Stimulated activated CD8-positive, alpha-beta memory T cell treated with anti-CD3 and anti-CD28 coated beads, Interleukin-4, amount 100 ng/mL, for 1 hour (primary cell): Measurements from ENCODE around the gene EFNA2.
A peak's percentile ranks its signal among the peaks of the same experiment; 100 is the strongest.

Experiments used
- DNase-seq, 2 donors: peaks; one replicate each; pipeline ENCODE4 v3.0.0-alpha.2; 2020; ENCODE audit warnings: low read depth in 2 of 2, low spot score in 1 of 2

EFNA2 gene

DNA sequence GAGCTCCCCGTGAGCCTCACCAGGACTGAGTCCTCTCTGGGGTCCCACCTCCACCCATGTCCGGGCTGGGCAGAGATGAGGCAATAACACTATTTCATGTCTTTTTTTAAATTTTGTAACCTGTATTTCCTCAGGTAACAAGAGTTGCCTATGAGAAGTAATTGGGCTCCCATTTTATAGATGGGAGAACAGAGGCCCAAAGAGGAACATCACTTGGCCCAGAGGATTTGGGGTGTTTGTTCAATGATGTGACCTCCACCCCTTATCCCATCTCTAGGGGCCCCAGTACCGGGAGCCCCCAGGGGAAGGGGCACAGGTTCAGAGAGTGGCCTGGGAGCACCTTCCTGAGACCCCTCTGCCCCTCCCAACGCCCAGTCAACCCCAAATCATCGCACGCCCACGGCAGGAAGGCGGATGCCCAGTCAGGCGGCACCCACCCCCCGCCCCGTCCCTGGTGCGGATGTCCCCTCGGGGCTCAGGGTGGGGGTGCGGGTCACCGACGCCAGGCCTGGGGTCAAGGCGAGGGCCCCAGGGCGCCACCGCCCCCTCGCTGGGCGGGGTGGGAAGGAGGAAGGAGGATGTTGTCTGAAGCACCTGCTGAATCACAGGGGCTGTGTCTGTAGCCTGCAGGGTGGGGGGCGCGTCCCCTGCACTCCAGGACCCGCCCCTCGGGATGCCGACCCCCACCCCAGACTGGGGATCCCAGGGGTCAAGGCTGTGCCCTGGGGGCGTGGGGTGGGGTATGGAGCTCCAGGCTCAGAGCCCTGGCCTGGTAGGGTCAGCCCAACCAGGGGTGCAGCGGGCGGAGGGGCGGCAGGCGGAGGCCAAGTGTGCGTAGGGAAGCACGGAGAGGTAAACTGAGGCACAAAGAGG lies 25.6 kb upstream of the EFNA2 start:
- DNase-seq = no peak

DNA sequence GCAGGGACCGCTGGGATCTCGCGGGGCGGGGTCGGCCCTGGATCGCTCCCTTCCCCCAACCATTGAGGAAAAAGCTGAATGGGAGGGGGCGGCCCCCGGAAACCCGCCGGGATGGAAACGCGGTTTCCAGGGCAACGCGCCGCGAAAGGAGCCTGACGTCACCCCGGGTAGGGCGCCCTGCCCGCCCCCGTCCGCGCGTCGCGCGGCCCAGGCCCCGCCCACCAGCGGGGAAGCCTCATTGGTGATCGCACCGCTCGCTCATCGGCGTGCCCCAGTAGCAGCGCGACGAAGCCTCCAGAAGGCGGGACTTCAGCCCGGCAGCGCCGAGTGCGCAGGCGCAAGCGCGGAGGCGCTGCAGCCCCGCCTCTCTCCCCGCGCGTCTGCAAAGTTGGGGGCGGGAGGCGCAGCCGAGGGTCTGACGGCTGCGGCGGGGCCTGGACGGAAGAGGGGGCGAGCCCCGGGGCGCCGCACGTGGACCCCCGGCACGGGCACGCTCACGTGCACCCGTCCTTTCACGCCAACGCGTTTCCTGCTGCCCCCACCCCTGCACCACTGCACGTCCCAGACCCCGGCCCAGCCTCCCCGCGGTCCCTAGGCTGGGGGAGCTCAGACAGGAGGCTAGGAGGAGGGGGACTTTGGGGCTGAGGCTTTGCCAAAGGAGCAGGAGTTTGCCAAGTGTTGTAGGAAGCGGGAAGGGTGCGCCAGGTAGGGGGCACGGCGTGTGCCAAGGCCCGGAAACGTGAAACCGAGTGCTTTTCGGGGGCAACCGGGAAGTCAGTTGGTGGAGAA lies 24.7 kb upstream of the EFNA2 start:
- peak; percentile 87 to 95 for DNase-seq

DNA sequence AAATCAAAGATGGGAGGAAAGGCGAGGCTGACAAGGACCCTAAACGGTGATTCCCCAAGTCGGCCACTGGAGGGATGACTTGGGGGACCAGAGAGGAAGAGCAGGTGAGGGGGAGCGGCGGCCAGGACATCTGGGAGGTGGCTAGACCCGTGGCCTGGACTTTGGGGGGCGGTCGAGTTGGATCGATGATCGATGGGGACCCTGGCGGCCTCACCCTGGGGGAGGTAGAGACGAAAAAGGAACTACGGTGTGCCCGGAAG lies 24.2 kb upstream of the EFNA2 start:
- DNase-seq = no peak

DNA sequence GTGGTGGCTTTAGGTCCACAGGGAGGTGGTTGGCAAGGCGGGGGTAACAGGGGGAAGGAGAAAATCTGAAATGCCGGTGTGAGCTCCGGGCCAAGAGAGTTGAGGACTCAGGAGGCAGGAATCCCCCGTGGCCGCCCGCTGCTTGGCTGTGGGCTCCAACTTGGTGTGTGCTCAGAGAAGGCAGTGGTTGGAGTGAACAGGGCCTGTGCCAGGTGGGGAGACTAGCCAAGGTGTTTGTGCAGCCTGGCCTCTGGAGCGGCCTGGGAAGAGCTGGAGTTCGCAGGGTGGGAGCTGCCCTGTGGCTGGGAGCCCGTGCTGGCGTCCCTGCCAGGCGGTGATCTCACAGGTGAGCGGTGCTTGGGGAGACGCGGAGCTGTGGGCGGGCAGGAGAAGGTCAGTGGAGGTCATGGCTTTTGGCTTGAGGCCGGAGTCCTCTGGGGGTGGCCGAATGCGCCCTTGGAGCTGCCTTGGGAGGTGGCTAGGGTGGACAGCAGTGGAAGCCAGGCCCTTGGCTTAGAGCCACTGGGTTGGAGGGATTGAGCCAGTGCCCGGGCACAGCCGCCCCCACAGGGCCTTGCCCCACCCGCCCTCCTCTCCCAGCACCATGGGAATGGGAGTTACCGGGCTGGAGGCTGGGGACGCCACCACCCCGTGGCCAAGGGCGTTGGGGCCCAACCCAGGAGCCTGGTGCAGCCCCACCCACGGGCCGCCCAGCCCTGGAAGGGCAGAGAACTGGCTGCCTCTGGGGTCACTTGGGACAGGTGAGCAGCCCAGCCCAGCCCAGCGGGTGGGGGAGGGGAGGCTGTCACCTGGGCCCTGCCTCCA lies 23.7 kb upstream of the EFNA2 start:
- DNase-seq = no peak

DNA sequence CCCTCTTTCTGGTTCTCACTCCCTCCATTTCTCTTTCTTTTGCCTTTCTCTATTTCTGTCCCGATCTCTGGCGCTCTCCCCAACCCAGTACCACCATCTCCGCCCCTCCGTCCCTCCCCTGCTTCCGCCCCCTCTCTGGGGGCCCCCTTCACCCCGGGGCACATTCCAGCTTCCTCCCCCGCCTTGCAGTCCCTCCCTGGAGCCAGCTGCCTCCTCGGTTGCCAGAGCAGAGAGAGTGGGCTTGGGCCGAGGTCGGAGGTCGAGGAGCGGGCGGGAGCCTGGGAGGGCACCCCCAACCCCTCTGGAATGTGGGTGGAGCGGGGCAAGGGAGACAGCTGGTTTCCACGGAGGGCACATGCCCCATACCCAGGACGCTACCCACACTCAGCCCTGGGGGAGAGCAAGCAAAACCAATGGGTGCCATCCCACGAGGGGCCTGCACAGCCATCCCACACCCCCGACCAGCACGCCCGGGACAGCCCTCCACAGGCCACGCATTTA lies 23.0 kb upstream of the EFNA2 start:
- no peak for DNase-seq

DNA sequence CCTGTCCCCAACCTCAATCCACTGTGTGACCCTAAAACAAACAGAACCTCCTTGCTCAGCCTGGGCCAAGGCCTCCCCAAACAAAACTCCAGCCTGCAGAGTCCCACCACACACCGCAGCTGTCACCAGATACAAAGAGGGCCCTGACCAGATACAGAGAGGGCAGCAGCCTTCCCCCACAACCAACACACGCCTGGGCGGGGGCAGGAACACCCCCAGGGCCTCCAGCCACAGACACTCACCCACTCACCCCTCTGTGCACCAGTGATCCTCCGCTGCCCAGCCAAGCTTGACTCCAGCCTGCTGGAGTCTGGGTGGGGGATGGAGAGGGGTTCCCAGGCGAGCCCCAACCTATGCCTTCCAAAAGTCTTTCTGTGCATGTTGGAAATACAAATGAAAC lies 22.5 kb upstream of the EFNA2 start:
- no peak for DNase-seq

DNA sequence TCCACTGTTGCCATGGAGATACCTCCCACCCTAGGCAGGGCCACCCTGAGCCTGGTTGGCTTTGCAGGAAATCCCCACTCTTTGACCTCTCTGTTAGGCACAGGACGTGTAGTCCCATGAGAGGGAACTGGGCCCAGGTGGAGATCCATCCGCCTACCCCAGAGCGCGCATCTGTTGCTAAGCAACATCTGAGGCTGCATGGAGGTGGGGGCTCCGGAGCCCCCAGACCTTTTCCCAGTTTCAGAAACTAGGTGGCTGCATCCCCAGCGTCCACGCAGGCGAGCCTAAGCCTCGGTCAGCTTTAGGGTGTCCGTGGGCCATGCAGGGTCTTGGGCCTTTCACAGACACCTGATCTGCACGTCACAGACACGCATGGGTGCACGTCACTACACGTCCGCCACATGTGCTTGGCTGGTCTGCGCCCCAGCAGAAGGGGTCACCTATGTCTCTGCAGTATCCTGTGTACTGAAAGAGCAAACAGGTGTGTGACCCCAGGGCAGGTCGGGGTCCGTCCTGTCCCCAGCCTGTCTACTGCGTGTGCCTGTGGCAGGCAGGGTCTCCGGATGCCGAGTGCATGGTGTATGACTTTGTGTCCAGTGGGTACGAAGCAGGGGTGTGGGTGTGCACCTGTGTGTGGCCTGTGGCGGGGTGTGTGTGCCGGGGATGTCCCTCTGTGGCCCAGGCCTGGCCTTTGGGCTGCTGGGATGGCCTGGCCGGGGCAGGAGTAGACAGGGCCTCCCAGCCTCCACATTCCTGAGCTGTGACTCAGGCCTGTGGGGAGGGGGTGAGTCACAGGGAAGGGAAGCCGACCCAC lies 20.7 kb upstream of the EFNA2 start:
- no peak for DNase-seq

DNA sequence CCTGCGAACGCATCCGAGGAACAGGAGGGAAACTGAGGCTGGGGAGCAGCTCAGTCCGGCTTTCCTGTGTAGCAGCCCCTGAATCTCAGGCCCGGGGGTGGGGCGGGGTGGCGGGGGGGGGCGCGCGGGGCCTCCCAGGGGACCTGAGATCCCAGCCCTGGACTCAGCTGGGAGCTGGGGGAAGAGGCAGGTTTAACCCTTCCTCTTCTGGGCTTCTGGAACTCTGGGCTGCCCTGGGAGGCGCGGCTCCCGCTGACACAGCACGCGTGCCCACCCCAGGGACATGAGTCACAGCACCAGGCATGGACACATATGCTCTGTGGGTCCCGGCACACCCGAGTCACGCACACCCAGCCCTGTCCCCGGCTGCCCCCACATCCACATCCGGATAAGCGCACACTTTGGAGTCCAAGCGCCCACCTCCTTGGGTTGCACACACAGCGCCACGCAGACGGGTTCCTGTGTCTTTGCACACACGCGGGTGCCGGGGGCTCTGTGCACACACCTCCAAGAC lies 20.0 kb upstream of the EFNA2 start:
- DNase-seq = no peak

DNA sequence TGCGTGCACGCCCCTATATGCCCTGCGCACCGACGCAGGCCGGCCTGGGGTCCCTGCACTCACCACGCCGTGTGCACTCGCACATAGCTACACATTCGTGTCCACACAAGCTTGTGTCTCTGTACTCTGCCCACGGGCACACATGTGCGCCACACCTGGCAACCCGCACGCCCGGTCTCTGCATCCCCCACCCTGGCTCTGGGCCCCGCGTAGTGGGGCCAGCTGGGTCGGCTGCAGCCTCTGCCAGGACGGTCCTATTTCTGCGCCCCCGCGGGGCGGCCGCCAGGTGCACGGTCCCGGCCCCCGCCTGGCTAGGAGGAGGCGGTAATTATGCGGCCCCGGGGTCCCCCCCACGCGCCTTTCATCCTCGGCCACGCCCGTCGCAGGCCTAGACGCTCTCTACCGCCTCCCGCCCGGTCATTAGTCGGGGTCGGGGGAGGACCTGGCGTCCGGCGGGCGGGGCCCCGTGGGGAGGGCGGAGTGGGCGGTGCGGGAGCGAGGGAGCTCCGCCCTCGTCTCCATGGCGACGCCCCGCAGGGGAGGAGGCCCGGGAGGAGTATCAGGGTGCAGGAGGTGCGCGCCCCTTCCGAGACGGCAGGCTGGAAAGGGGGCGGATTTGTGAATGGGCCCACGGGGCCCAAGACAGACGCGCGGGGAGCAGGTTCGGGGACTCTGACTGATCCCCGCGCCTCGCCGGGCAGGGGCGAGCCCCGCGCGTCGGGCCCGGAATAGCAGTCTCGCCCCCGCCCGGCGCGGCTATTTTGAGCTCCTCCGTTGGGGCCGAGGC lies 19.4 kb upstream of the EFNA2 start:
- DNase-seq = peak in 1 of 2 donors; percentile 62

DNA sequence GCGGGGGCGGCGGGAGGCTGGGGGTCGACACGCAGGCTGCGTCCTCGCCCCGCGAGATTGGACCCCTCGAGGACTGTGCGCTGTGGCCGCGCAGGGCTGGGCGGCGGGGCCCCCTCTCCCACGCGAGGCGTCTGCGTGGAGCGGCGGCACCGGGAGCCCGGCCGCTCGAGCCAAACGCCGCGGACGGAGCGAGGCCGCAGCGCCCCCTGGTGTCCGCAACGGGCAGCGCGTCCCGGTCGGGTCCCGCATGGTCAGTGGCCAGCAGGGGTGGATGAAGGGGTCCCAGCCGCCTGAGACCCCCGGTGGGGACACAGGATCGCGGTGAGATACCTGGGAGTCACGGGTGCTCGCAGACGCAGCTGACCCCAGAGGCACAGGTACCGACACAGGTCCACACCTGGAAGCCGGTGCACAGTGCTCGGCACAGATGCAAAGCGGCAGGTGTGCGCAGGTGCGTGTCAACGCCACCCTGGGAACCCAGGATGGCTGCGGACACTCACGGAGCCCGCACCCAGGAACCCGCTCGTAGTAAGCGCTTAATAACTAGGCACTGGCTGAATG lies 18.7 kb upstream of the EFNA2 start:
- no peak for DNase-seq

DNA sequence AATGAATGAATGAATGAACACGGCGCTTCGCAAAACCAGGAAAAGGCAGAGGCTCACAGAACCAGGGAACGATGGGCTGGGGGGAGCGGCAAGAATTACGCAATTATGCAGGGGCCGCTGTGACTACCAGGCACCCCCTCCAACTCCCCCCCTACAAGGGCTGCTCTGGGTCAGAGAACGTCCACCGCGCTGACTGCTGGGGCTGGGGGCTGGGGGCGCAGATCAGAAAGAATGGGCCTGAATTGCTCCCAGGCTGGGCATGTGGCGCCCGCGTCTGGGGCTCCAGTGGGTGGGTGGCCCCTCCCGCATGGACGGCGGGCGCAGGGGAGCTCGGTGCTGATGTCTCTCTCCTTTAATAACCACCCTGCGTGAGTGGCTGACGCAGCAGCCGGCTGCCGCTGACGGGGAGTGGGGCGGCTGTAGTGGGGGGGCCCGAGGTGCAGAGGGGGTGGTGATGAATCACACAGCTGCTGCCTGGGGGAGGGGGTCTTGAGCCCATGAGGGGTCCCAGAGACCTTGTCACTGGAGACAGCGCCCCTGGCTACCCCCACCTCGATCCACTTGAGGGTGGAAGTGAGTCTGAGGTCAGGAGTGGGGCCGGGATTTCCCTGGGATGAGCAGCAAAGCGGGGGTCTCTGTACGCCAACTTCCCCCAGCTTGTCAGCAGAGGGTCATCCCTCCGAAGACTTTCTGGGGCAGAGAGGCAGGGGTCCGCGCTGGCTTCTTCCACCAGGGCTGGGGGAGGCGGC lies 18.0 kb upstream of the EFNA2 start:
- no peak for DNase-seq

DNA sequence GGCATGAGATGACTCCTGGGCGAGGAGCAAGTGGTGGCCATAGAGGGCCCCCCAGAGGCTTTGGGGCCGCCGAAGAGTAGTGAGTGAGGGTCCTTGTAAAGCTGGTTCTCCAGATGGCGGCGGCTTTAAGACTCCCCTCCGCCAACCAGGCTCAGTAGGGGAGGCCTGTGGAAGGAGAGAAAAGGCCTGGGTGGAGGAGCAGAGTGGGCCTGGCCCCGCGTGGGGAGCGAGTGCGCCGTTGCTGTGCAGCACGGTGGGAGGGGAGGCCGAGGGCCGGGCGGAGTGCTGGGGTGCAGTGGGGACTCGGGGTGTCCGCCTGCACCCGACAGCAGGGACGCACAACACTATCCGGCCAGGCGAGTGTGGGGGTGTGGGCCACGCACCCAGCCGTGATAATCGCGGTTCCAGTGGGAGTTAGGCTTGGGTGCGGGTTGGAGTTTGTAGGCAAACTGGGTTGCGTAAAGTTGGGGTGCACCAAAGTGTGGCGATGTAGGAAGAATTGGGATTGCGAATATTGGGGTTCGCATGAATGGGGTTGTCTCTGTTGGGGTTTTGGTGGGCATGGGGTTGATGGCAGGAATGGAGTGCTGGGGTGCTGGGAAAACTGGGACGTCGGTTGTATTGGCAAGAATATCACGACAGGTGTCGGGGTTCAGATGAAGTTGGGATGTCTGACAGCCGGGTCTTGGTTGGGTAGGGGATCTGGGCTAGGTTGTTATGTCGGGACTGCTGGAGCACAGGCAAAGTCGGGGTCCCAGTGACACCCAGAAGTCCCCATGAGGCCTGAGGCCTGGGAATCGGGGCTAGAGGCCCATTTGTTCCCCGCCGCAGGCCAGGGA lies 17.2 kb upstream of the EFNA2 start:
- DNase-seq = no peak

DNA sequence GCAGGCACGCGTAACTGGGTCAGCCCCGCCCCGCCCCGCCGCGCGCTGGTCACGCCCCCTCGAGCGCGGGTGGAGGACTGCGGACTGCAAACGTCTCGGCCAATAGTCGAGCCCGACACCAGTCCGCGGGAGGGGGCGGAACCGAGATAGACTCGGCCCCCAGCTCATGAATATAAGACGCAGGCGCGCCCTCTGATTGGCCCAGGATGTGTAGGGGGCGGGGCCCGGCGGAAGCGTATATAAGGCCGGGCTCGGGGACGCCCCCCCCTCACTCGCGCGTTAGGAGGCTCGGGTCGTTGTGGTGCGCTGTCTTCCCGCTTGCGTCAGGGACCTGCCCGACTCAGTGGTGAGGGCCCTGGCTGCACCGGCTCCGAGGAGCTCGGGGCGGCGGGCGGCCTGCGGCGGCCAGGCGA lies 16.6 kb upstream of the EFNA2 start, which contains the start of gene CIRBP:
CIRBP (plus strand) TSS at position 268 of the 413 bp plus-strand sequence. CDS start 1,602 bp downstream, outside the sequence.
- peak; percentile 98 to 99 for DNase-seq

DNA sequence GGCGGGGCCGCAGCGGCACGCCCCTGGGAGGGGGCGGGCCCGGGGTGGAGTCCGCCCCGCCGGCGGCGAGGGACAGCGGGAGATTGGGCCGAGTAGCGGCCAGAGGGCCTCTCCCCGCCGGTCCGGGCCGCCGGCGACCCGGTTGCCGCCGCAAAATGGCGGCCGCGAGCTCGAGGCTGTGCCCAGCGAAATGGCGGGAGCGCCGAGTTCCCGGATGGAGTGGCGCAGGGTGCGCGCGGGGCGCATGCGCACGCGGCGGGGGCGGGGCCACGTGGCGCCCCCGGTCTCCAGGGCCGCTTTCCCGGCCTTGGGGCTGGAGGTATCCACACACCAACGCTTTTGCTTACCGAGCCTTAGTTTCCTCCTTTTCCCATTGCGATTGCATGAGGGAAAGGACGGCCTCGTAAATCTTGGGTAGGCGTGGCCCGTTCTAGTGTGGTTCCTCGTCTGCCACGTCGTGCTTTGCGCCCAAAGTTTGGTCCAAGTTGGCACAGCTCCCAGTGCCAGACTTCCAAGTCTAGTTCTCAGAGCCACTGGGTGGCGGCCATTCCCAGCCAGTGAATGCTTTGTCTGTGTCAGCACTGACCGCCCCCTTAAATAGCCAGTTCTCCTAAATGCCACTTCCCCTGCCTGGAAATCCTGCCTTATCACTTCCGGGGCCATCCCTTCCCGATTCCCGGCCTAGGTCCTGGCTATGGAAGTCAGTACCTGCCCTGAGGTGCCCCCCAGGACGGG lies 16.0 kb upstream of the EFNA2 start:
- peak; percentile 74 to 82 for DNase-seq

DNA sequence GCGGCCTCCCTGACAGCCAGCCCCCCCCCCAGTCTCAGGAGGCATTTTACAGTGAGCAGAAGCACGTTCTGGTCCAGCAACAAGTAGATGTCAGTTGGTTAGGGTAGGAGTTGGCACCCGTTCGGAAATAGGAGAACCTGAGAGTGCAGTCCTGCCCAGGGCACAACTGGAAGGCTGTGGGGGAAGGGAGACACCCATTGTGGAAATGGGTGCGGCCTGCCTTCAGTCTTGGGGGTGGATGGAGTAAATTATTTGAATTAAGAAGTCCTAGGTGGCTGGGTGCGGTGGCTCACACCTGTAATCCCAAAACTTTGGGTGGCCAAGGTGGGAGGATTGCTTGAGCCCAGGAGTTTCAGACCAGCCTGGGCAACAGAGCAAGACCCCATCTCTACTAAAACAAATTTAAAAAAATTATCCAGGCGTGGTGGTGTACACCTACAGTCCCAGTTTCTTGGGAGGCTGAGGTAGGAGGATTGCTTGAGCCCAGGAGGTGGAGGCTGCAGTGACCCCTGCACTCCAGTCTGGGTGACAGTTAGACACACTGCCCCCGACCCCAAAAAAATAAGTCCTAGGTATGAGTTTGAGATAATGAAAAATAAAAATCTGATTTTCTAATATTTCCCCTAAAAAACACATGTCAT lies 15.3 kb upstream of the EFNA2 start:
- no peak for DNase-seq

DNA sequence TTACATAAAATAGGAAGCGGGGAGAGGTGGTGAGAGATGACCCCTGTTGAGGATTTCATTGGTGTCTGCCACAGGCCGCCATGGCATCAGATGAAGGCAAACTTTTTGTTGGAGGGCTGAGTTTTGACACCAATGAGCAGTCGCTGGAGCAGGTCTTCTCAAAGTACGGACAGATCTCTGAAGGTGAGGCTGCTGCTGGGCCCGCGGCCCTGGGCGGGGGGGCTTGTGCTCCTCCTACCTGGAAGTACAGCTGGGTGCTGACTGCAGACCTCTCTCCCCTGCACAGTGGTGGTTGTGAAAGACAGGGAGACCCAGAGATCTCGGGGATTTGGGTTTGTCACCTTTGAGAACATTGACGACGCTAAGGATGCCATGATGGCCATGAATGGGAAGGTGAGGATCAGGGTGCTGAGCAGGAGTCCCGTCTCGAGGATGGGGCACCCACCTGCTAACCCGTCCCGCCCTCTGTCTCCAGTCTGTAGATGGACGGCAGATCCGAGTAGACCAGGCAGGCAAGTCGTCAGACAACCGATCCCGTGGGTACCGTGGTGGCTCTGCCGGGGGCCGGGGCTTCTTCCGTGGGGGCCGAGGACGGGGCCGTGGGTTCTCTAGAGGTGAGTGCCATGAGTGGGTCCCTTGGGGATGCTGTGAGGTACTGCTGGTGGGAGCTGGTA lies 14.7 kb upstream of the EFNA2 start:
- DNase-seq = no peak
